HG03558 (cell line): ENCODE measurements around the gene TELO2.

ENCODE experiments used
- ATAC-seq: cut with Tn5 transposase; IDR thresholded peaks from one replicate; pipeline ENCODE4 v1.9.1; 2021; ENCODE audit warnings: moderate number of reproducible peaks; ENCODE audit not compliant: unreplicated experiment; ENCODE audit errors: extremely low read depth

TELO2 gene

DNA sequence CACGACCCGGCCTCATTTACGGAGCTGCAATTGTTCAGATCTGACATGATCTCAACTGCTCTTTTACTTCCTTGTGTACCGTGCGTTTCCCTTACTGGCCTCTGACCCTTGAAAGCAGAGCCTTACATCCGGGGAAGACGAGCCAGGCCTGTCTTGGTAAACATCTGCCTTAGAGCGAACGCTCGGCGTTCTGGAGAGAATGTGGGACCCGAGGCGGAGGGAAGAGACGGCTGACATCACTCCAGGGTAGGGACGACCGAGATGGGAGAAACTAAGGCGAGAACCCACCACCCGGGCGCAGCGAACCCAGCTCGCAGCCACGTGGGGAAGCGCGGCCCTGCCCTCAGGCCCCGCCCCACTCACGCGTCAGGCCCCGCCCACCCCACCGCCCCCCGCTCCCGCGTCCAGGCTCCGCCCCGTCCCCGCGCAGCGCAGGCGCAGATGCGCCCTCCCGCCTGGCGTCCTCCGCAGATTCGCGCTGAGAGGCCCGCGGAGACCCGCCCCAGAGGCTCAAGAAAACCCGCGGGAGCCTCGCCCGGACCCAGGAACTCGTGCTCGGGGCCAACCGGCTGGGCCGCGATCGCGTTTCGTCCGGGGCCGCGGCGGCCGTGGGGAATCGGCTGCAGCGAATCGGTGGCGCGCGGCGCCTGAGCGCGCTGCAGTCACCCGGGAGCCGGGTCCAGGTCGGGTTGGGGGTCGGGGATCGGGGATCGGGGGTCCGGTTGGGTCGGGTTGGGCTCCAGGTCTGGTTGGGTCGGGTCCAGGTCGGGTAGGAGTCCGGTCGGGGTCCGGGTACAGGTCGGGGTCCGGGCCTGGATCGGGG, at the start of gene TELO2:
TSS of gene TELO2 (plus strand) at position 438 of the 823 bp plus-strand sequence. CDS start 922 bp downstream, outside the sequence.
- ATAC-seq, result no peak

DNA sequence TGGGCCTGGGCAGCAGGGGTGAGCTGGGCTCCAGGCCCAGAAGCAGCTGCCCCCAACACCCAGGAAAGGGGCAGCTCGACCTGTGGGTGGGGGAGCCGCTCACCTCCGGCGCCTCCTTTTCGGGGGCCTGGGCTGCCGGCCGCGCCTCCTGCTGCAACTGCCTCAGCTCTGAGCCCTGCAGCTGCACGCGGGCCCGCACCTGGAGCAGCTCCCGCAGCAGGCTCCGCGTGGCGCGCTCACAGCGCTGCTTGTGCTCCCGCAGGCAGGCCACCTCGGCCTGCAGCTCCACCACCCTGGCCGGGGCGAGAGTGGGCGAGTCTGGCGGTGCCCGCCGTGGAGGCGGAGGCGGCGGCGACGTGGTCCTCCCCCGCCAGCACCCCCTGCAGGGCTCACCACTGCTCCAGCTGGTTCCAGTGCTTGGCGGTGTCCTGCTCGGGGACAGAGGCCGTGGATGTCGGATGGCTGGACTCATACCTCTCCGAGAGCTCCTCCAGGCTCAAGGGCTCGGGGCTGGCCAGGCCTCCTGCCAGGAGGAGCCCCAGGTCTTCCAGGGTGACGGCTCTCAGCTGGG, 49.7 kb upstream of the TELO2 start:
- no peak for ATAC-seq

DNA sequence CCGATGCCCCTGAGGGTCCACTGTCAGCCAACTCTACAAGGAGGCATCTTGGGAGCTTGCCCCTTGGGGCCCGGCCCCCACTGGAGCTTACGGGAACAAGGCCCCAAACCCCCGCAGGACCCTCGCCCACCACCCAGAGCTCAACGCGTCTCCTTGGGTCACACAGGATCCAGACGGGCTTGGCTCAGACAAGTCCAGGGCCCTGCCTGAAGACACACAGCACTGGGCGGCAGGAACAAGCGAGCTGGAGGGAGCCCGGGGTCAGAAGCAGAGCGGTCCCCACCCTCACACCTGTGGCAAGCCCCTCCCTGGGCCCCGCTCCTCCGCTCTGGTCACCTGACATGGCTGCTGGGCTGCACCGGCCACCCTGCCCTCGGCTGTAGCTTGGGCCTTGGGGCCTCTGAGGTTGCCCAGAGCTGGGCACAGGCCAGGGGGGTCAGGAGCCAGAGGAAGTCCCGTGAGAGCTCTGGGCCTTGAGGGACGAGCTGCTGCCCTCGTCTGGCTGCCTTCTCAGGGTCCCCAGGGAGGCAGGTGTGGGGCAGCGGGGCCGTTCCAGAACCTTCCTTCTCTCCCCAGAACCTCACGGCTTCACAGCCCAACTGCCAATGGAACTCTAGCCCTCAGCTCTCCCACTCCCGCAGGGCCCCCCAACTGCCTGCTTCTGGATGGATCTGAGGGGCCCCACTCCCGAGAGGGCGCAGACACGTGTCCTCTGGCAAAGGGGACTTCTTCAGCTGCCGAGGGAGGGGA, 49.0 kb upstream of the TELO2 start, which contains the start of gene CCDC154:
TSS of gene CCDC154 (minus strand) at position 577 of the 750 bp plus-strand sequence. CDS start at position 343, 234 bp downstream.
- ATAC-seq, result no peak

DNA sequence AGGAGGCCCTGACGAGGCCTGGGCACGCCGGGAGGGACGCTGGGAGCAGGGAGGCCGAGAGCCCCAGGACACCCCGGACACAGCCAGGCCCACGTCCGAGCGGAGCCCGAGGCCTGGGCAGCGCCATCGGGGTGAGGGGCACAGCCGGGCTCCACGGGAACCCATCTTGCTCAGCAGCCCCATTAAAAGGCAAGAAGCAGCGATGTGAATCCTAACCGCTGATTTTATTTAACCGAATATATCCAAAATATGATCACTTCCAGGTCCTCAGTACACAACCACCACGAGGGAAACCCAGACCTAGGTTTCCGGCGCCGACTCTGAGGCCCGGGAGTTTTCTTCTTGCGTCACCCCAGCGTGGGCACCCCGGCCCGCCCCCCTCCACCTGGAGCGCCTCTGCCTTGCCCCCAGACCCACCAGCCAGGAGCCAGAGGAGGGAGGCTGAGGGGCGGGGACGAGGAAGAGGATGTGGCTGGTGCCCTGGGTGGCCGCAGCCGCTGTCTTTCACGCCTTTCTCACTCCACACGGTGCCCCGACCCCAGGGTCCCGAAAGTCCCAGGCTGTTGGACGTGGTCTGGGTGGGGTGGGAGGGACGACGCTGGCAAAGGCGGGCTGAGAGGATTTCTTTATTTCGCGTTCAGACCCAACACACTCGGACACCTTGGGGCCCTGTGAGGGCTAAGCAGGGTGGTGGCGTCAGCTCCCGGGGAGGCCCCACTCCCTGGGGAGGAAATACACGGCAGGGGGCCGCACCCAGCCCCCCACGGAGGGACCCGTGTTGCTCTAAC, 48.2 kb upstream of the TELO2 start:
- ATAC-seq, result no peak

DNA sequence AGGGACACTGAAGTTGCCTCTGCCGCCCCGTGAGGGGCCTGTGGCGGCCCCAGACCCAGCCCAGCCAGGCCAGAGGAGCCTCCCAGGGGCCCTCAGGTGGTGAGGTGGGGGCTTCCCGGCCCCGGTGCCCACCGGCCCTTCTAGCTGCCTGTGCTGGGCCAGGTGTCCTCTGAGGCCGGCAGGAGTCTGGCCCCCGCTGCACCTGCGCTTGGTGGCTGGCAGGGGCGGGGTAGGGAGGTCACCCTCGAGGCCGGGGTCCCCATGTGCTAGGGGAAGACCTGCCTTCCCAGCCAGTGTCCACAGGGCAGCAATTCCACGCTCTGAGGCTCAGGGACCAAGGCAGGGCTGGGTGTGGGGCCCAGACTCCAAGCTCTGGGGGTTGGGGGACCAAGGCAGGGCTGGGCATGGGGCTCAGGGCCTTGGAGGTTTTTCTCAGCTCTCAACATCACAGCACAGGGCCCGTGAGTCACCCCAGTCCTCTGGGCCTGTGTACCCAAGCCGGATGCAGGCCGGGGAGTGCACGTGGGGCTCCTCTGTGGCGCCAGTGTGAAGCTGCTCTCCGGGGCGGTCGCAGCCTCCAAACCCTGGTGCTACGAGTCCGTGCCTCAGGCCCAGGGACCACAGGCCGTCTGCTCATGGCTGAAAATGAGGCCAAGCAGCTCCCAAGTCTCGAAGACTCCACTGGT, 47.5 kb upstream of the TELO2 start:
- ATAC-seq, result no peak

DNA sequence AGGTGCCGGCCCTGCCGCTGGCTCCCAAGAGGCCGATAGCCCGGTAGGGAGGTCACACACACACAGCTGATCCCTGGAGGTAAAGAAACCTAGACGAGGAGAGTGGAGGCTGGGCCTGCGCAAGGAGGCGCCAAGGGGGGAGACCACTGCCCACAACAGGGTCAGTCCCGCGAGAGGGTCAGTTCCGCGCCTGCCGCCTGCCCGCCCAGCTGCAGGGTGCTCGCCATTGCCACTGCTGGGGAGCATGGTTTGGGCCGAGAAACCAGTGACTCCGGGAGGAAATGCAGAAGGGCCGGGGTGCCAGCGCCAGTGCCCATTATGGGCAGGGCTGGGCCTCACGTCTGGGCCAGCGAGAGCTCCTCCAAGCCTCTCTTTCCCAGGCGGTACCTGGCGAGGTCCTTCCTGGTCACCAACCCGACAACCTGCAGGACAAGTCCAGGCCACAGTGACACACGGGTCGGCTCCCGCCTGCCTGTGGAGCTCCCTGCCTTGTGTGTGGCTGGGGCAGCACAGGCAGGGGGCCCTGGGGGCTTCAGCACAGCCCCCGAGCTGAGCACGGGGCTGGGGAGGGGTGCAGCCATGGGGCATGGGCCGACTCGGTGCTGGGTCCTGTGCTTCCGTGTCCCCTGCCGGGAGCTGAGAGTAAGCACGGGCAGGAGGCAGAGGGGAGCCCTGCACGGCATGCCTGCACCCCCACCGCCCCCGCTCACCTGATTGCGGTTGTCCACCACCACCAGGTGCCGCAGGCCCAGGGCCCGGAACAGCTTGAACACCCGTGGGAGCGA, 46.7 kb upstream of the TELO2 start:
- no peak for ATAC-seq

DNA sequence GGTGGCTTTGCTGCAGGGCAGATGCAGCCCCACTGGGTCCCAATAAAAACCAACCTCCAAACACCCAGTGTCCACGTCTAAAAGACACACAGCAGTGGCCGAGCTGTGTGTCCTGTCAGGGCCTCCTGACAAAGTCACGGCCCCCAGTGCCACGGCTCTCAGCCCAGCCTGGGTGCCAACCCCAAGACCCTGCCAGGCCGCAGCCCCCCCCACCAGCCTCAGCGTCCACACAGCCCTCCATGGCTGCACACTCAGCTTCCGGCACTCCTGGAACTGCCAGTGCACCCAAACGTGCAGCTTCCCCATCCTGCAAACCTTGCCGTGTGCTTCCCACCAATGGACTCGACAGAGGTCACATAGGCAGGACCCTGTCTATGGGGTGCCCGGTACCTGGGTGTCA, 45.2 kb upstream of the TELO2 start:
- ATAC-seq, result no peak

DNA sequence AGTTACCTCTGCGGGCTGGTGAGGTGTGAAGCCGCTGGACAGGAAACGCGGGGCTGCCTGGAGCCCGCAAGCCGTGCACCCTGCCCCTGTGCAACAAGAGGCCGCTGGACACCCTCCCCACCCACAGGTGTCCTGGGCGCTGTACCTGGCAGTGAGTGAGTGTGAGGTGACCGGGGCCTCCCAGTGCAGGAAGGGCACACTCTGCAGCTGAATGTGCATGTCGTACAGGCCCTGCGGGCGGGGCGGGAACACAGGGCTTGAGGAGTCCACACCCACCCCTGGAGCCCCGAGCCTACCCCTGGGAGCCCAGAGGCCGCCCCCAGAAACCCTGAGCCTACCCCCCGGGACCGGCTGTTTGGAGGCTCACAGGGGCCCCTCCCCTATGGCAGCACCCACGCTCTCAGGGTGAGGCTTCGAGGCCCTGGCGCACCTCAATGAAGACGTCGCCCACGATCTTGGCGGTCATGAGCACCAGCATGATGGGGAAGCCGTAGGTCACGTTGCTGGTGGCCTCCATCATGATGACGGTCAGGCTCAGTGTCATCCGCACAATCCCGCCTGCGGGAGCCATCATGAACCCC, 44.5 kb upstream of the TELO2 start:
- no peak for ATAC-seq

DNA sequence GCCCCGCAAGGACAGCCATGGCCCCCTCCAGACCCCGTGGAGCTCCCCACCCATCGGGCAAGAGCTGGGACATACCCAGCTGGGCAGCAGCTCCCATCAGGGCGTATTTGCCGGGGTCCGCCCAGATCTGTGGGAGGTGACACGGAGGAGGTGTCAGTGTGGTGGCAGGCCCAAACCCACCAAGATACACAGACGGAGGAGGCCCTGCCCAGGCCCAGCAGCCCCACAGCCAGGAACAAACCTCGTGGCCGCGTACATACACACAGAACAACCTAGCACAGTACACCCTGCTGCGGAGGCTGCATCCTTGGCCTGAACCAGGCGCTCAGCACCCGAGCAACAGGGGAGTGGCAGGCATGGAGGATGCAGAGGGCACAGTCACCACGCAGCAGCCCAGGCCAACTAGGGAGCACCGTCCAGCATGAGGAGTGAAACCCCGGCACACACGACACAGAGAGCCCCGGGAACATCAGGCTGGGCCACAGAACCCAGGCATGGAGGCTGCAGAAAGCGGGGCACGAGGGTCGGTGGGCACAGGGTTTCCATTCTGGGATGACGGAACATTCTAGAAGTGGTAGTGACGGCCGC, 43.9 kb upstream of the TELO2 start:
- no peak for ATAC-seq

DNA sequence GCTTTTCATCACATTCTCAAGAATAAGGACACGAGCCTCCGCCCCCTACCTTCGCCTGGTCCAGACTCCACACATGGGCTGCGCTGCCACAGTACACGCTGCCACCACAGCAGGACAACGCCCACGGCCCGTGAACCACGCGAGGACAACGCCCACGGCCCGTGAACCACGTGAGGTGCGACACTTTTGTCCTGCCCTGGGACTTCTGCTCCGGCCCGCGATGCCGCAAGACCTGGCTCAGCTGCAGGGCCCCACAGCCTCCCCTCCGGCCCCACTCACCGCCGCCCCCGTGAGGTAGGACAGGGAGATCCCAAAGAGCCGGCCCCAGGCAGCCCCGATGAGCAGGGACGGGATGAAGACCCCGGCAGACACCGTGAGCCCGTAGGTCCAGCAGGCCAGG, 42.9 kb upstream of the TELO2 start:
- no peak for ATAC-seq

DNA sequence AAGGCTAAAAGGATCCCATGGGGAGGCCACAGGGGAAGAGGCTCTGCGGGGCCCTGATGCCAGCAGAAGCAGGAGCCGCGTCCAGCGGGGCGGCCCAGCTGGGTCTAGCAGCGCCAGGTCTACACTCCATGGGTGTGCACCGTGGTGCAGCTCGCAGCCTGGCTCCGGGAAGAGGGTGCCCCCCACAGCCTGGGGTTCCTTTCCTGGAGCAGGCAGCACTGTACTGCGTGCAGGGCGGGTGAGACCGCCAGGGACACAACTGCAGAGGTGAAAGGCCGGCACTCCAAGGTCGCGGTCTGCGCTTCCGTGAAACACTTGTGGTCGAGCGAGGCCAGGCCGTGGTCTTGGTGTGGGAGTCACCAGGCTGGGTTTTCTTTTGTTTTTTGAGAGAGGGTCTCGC, 42.3 kb upstream of the TELO2 start:
- ATAC-seq, result no peak

DNA sequence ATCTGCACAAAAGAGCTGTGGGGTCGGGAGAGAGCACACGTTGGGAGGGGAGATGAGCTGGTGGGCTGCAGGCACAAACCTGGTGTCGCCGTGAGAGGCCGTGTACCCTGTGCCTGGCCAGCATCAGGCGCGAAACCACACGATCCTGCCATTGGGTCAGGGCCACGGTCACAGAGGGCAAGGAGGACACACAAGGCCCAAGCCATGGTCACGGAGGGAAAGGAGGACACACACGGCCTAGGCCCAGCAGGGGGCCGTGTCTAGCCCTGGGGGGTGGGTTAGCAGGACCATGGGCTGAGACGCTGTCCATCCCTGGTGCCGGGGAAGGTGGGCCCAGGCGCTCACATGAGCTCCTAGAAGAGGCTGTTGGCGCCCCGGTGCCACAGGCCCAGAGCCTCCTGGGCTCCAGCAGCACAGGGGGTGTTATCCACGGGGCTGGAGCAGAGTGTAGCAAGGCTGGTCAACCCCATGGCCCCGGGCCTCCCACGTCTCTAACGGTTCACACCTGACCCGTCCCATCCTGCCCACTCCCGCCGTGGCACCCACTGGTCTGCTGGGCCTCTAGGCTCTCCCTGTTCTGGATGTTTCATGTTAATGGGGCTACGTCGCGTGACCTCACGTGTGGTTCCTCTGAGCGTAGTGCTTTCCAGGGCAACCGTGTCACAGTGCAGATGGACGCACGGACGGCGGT, 41.3 kb upstream of the TELO2 start:
- no peak for ATAC-seq

DNA sequence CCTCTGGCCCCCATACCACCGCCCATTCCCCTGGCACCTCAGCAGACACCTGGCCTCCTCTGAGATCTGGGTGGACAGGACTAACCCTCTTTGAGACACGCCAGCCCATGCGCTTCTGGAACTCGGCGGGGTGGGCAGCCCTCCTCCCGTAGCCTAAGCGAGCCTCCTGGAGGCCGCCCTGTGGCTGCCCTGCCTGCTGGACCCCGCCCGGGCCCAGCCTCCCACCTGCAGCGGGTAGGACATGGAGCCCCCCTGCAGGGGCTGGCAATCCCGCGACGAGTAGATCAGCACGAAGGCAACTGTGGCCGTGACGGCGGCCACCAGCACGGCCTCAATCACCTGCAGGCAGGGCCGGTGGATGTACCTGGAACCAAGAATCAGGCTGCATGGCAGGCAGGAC, 40.6 kb upstream of the TELO2 start:
- no peak for ATAC-seq

DNA sequence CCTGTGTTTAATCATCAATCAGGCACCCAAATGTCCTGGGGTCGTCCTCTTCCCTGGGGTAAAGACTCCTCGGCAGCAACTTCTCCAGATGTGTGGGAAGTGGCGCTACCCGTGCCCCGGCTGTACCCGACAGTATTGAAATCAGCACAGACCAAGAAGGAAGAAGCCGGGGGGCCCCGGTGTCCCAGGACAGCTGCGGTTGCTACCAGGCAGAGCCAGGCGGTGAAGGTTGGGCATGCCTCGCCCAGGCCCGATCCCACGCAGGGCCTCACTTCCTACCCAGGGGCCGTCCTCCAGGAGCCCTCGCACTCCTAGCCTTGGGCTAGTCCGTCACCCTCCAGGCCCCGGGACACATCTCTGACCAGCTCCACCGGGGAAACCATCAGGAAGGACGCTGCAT, 39.8 kb upstream of the TELO2 start:
- ATAC-seq, result no peak

DNA sequence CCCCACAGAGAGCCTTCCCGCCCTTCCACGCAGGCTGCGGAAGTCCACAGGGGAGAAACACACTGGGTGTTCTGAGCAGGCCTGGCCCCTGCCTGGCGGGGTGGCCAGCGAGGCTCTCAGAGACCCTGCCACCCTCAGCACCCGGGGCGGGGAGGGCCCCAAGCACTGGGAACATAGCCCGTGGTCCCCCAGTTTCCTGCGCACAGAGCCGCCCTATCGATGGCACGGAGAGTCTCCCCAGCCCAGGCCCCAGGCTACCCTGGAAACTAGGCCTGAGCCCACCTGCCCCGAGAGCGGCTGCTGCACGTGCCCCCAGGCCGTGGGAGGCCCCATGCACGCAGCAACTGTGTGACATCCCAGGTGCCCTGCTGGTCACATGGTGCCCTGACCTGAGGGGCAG, 38.6 kb upstream of the TELO2 start:
- ATAC-seq, result no peak

DNA sequence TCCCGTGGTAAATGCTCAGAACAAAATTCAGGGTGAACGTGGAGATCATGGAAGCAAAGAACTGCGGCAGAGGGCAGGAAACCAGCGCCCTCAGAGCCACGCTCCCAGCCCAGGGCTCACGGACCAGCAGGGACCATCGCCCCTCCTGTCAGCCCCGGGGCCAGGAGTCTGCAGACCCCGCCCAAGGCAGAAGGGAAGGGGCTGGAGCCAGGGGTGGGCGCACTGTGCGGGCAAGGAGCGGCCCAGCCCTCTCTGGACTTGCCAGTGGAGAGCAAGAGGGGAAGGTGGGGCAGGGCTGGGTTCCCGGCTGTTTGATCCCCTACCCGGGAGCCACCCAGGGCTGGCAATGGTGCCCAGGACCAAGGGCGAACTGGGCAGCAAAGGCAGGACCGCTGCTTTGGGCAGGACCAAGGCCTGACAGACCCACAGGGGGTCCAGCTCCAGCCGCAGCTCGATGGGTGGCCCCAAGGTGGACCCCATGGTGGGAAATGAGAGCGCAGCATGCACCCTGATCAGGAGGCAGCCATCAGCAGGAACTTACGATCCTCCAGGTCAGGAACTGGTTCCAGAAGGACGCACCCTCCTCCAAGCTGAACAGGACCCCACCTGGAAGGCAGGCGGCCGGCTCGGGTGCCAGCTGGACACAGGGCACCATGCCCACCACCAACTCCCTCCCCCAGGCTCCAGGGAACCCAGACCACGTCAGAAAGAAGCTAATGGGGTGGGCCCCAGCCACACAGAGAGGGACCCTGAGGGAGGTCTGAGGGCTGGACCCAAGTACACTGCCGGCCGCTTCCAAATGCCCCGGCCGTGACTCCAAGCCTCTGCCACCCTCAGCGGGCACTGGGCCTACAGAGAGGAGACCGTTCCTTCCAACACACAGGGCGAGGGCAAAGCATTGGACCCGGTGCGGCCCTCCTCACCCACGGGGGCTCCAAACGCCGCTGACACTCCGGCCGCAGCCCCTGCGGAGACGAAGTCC, 37.7 kb upstream of the TELO2 start:
- no peak for ATAC-seq

DNA sequence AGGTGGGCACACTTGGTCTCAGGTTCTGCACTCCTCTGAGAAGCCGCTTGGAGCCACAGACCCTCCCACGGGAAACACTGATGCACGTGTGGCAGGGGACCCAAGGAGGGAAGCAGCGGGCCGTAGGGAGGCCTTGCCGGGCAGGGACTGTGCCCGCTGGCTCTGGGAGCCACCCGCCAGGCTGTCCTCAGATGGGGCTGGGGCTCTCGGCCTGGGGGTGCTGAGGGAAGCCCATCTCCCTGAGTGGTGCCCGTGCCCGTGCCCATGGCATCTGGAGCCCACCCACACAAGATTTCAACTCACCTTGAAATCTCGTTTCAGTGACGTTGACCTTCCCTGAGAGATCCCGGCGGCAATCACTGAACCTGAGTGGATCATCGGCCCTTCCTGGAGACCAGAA, 36.2 kb upstream of the TELO2 start:
- no peak for ATAC-seq
